HCT116 (cell line): ENCODE results near the gene ASAP2. TPM values are rescaled to one million over a fixed set of nuclear protein-coding genes. Genes with fewer than 3 reads are reported as not detected.

ENCODE experiments used
- ATAC-seq: fragments of 200-7000 bp; cut with Tn5 transposase; 2 replicates; pipeline ENCODE4 v1.9.1; 2020; ENCODE audit warnings: mild to moderate bottlenecking, moderate library complexity
- BruUV-seq: library from RNA; stranded (reverse); fragments of 400-500 nt; replicated peaks from 2 replicates; lab custom pipeline; 2021; lab: Mats Ljungman, UMichigan
- CTCF ChIA-PET: fragments of 300-600 bp; sonication (Branson Sonifier 250); formaldehyde crosslinking; loops from one replicate; lab custom pipeline; 2021; ENCODE audit warnings: antibody characterized with exemption; lab: Charles Lee
- POLR2A ChIA-PET: fragments of 300-600, 350-600 bp; sonication (Branson Sonifier 250); formaldehyde crosslinking; loops from one replicate; lab custom pipeline; 2021; ENCODE audit warnings: antibody characterized with exemption; lab: Charles Lee
- RAD21 ChIA-PET, 2 experiments: fragments of 300-600 bp; sonication (Branson Sonifier 250); formaldehyde crosslinking; loops; one replicate each; lab custom pipeline; 2023; ENCODE audit warnings: low total read pairs in 2 of 2; ENCODE audit not compliant: uncharacterized antibody in 2 of 2, unreplicated experiment in 2 of 2, low non-redundant PET in 1 of 2; lab: Charles Lee
- DNase-seq: peaks from one replicate; pipeline ENCODE4 v3.0.0-alpha.2; 2010; ENCODE audit warnings: low read depth, low spot score
- H2AFZ ChIP-seq: fragments of 200-600 bp; shearing (Covaris generic), sonication (generic); 2 replicates; pipeline ENCODE4 v1.6.1; 2017; ENCODE audit warnings: low read depth, mixed run types, mixed read lengths, antibody characterized with exemption, low read length; ENCODE audit not compliant: poor library complexity, severe bottlenecking
- H3K27ac ChIP-seq: 2 replicates; pipeline ENCODE4 v1.5.1; 2012; ENCODE audit warnings: low read depth, low read length
- H3K27me3 ChIP-seq: fragments of 200-600 bp; sonication (generic); 2 replicates; pipeline ENCODE4 v1.6.1; 2016; ENCODE audit warnings: mixed run types, low read length, mixed read lengths; ENCODE audit not compliant: insufficient read depth
- H3K36me3 ChIP-seq, 2 experiments: fragments of 200-500 bp in 1 of 2; fragments of 200-600 bp in 1 of 2; sonication (Bioruptor generic) in 1 of 2; sonication (generic) in 1 of 2; 2 replicates each; pipeline versions ENCODE4 v1.5.1 to v1.6.1; 2014 to 2016; ENCODE audit warnings: low read length in 2 of 2, inconsistent platforms in 1 of 2, mixed read lengths in 1 of 2, mixed run types in 1 of 2; ENCODE audit not compliant: insufficient read depth in 2 of 2, control insufficient read depth in 1 of 2
- H3K4me1 ChIP-seq, 2 experiments: fragments of 200-600 bp in 1 of 2; sonication (generic) in 1 of 2; 2 replicates each; pipeline versions ENCODE4 v1.5.1 to v1.6.1; 2012 to 2017; ENCODE audit warnings: low read length in 2 of 2, inconsistent platforms in 1 of 2, mild to moderate bottlenecking in 1 of 2, mixed read lengths in 1 of 2, mixed run types in 1 of 2, moderate library complexity in 1 of 2; ENCODE audit not compliant: insufficient read depth in 2 of 2, control insufficient read depth in 1 of 2
- H3K4me2 ChIP-seq: fragments of 200-600 bp; sonication (generic); 2 replicates; pipeline ENCODE4 v1.6.1; 2017; ENCODE audit warnings: mixed run types, low read length, mixed read lengths
- H3K4me3 ChIP-seq, 2 experiments: fragments of 200-600 bp in 1 of 2; sonication (generic) in 1 of 2; replicated peaks in 1 of 2; 2 replicates each; pipeline ENCODE4 v1.5.1; 2011 to 2016; ENCODE audit warnings: low read length in 2 of 2, control low read depth in 1 of 2, low read depth in 1 of 2, mild to moderate bottlenecking in 1 of 2, mixed read lengths in 1 of 2, mixed run types in 1 of 2
- H3K79me2 ChIP-seq: fragments of 200-600 bp; sonication (generic); 2 replicates; pipeline ENCODE4 v1.6.1; 2017; ENCODE audit warnings: mild to moderate bottlenecking, mixed run types, low read length, moderate library complexity, mixed read lengths; ENCODE audit not compliant: insufficient read depth
- H3K9ac ChIP-seq: fragments of 200-600 bp; sonication (generic); 2 replicates; pipeline ENCODE4 v1.6.1; 2016; ENCODE audit warnings: low read length, mixed read lengths
- H3K9me2 ChIP-seq: fragments of 200-600 bp; sonication (generic), shearing (Covaris generic); 2 replicates; pipeline ENCODE4 v1.6.1; 2017; ENCODE audit warnings: mixed run types, mild to moderate bottlenecking, moderate library complexity; ENCODE audit not compliant: insufficient read depth
- H3K9me3 ChIP-seq, 2 experiments: fragments of 200-500 bp in 1 of 2; fragments of 200-600 bp in 1 of 2; sonication (Bioruptor generic) in 1 of 2; sonication (generic) in 1 of 2; 2 replicates each; pipeline ENCODE4 v1.6.1; 2014 to 2017; ENCODE audit warnings: low read length in 2 of 2, mixed read lengths in 2 of 2, inconsistent platforms in 1 of 2, low read depth in 1 of 2, mild to moderate bottlenecking in 1 of 2, mixed run types in 1 of 2, moderate library complexity in 1 of 2; ENCODE audit not compliant: control insufficient read depth in 1 of 2, insufficient read depth in 1 of 2
- H4K20me1 ChIP-seq: fragments of 200-600 bp; sonication (generic), shearing (Covaris generic); 2 replicates; pipeline ENCODE4 v1.6.1; 2017; ENCODE audit warnings: mixed run types, mild to moderate bottlenecking, moderate library complexity; ENCODE audit not compliant: insufficient read depth
- CBX3 ChIP-seq: IDR thresholded peaks from 2 replicates; pipeline ENCODE4 v1.6.1; 2012; ENCODE audit warnings: low read depth
- ELF1 ChIP-seq: IDR thresholded peaks from 2 replicates; pipeline ENCODE4 v1.6.1; 2012; ENCODE audit warnings: low read depth, borderline replicate concordance
- EZH2 ChIP-seq: fragments of 200-600 bp; sonication (generic); IDR thresholded peaks from 2 replicates; pipeline ENCODE4 v1.6.1; 2017; ENCODE audit warnings: antibody characterized with exemption, mixed run types
- POLR2A ChIP-seq: IDR thresholded peaks from 2 replicates; pipeline ENCODE4 v1.7.0; 2011; ENCODE audit warnings: borderline replicate concordance; ENCODE audit not compliant: insufficient read depth, insufficient read length; ENCODE audit errors: extremely low read depth
- RAD21 ChIP-seq: IDR thresholded peaks from 2 replicates; pipeline ENCODE4 v1.6.1; 2012; ENCODE audit warnings: low read depth, mild to moderate bottlenecking
- SIN3A ChIP-seq: IDR thresholded peaks from 2 replicates; pipeline ENCODE4 v1.6.1; 2012; ENCODE audit warnings: low read depth
- SP1 ChIP-seq: IDR thresholded peaks from 2 replicates; pipeline ENCODE4 v1.6.1; 2012; ENCODE audit warnings: low read depth
- TCF7L2 ChIP-seq: IDR thresholded peaks from 2 replicates; pipeline ENCODE4 v1.7.0; 2011; ENCODE audit warnings: borderline replicate concordance, inconsistent platforms; ENCODE audit not compliant: insufficient read depth, insufficient read length; ENCODE audit errors: extremely low read depth
- intact Hi-C: fragments of 100-400 bp; cut with micrococcal nuclease; formaldehyde crosslinking; loops from 2 replicates; pipeline ENCODE4 v1.10.0; 2022
- total RNA-seq: library from RNA; stranded (reverse); gene quantifications from one replicate; pipeline ENCODE4 v1.2.1, GENCODE V29; 2021; ENCODE audit not compliant: unreplicated experiment
- TF ChIP-seq, protein P1 (sequence below): IDR thresholded peaks from 2 replicates; pipeline ENCODE4 v1.6.1; 2012; ENCODE audit warnings: low read depth
- TF ChIP-seq, protein P2 (sequence below): IDR thresholded peaks from 2 replicates; pipeline ENCODE4 v1.6.1; 2012

ASAP2 gene
- total RNA-seq, 1 experiment from 2014 or later: 16.5 TPM

DNA sequence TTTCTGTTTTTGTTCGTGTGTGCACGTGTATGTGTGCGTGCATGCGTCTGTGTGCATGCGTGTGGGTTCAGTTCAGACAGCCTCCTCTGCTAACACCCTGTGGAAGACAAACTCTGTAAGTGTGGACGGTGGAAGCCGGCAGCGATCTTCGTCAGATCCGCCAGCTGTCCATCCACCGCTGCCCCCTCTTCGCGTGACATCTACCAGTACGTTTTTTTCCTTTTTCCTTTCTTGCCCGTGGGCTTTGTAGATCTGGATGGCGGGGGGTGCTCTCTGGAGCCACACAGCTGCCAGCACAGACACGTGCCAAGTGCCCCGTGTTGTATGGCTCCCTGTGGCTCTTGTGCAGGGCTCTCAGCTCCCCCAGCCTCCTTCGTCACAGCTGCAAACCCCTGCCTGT is 184.4 kb downstream of the ASAP2 start:
- no peak overlapping the region for H3K9ac ChIP-seq
- no peak overlapping the region for H3K4me2 ChIP-seq
- TF ChIP-seq, protein P1, sequence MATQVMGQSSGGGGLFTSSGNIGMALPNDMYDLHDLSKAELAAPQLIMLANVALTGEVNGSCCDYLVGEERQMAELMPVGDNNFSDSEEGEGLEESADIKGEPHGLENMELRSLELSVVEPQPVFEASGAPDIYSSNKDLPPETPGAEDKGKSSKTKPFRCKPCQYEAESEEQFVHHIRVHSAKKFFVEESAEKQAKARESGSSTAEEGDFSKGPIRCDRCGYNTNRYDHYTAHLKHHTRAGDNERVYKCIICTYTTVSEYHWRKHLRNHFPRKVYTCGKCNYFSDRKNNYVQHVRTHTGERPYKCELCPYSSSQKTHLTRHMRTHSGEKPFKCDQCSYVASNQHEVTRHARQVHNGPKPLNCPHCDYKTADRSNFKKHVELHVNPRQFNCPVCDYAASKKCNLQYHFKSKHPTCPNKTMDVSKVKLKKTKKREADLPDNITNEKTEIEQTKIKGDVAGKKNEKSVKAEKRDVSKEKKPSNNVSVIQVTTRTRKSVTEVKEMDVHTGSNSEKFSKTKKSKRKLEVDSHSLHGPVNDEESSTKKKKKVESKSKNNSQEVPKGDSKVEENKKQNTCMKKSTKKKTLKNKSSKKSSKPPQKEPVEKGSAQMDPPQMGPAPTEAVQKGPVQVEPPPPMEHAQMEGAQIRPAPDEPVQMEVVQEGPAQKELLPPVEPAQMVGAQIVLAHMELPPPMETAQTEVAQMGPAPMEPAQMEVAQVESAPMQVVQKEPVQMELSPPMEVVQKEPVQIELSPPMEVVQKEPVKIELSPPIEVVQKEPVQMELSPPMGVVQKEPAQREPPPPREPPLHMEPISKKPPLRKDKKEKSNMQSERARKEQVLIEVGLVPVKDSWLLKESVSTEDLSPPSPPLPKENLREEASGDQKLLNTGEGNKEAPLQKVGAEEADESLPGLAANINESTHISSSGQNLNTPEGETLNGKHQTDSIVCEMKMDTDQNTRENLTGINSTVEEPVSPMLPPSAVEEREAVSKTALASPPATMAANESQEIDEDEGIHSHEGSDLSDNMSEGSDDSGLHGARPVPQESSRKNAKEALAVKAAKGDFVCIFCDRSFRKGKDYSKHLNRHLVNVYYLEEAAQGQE: no peak
- TF ChIP-seq, all 23 proteins: peak for 0
- H3K27me3 ChIP-seq: no peaks in the 10 kb centered on the region
- ChIA-PET CTCF (no interaction called here), RAD21 (no interaction called here), POLR2A (no interaction called here)
- no peaks in the 10 kb centered on the region for H4K20me1 ChIP-seq
- no peak overlapping the region for H2AFZ ChIP-seq
- H3K36me3 ChIP-seq: peaks cover 0 to 4% of the 10 kb centered on the region in 2 experiments; a peak in 1 of 4 replicates
- DNase-seq (no peak), ATAC-seq (no peak)
- BruUV-seq: no TSS peak
- no peaks in the 10 kb centered on the region for H3K79me2 ChIP-seq
- no peaks in the 10 kb centered on the region for H3K9me2 ChIP-seq
- H3K4me3 ChIP-seq: no peak overlapping the region
- intact Hi-C loops: no loop called here
- peaks cover 14 to 21% of the 10 kb centered on the region in 2 experiments for H3K4me1 ChIP-seq
- no peak overlapping the region for H3K27ac ChIP-seq
- no peaks in the 10 kb centered on the region for H3K9me3 ChIP-seq

DNA sequence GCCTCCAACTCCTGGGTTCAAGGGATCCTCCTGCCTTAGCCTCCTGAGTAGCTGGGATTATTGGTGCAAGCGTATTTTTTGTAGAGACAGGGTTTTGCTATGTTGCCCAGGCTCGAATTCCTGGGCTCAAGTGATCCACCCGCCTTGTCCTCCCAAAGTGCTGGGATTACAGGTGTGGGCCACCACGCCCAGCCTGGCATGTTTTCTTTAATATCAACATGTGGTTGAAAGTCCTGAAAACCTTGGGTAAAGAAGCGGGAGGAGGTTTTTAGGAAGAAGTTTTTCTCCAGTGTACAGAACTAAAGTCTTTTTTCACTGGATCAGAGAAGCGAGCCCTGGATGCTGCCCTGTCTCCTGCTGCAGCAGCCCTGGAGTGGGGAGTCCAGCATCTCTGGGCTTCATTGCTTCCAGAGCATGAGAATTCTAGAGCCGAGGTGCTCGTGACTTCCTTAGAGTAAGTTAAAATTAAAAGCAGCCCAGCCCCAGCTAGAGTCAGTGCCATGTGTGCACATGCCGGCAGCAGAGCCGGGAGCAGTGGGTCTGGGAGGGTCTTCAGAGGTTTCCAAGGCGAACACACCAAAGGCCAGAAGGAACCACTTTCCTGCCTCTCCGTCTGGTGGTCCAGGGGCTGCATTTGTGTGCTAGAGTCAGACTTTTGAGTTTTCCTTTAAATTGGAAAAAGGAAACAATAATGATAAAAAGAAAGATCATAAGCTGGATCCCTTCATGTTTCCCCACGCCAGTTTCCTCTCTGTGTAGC is 185.5 kb downstream of the ASAP2 start:
- no peak overlapping the region for H3K27ac ChIP-seq
- no peak for TF ChIP-seq ELF1
- TF ChIP-seq POLR2A: no peak
- TF ChIP-seq, protein P1: no peak
- TF ChIP-seq EZH2: no peak
- no peak for TF ChIP-seq SP1
- no peak for TF ChIP-seq SIN3A
- TF ChIP-seq TCF7L2: no peak
- no peak for TF ChIP-seq RAD21
- TF ChIP-seq CBX3: no peak
- TF ChIP-seq, protein P2, sequence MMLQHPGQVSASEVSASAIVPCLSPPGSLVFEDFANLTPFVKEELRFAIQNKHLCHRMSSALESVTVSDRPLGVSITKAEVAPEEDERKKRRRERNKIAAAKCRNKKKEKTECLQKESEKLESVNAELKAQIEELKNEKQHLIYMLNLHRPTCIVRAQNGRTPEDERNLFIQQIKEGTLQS: no peak
- TF ChIP-seq, all 23 proteins: peak for 0
- ChIA-PET POLR2A (no interaction called here), RAD21 (no interaction called here), CTCF (no interaction called here)
- ATAC-seq (no peak), DNase-seq (no peak)
- Histone ChIP-seq H3K79me2 (no peaks in the 10 kb centered on the region), H3K9ac (no peak overlapping the region), H3K27me3 (no peaks in the 10 kb centered on the region), H3K36me3 (peaks cover 0 to 4% of the 10 kb centered on the region in 2 experiments; a peak in 1 of 4 replicates), H2AFZ (no peak overlapping the region), H3K9me2 (no peaks in the 10 kb centered on the region), H3K9me3 (no peaks in the 10 kb centered on the region), H3K4me1 (peaks cover 7 to 9% of the 10 kb centered on the region in 2 experiments), H3K4me3 (no peak overlapping the region), H3K4me2 (no peak overlapping the region), H4K20me1 (no peaks in the 10 kb centered on the region)
- intact Hi-C loops: no loop called here
- BruUV-seq: no TSS peak
